ENCODE measurements around the gene OR6C65. TPM values are rescaled to one million over a fixed set of nuclear protein-coding genes. Genes with fewer than 3 reads are reported as not detected.
"Not testable (repeated sequence)": the region's sequence is repeated elsewhere in the genome, so short reads cannot be mapped to it uniquely, and the experiment has no call there.

Gene OR6C65
- total RNA-seq: not detected
- polyA plus RNA-seq: not detected
- long read RNA-seq, donor 1: 0 reads
- long read RNA-seq, donor 2: 0 reads

GRCh38 chr12:55400229-55400628 is at the start of gene OR6C65:
Gene OR6C65, plus strand, starts transcription at chr12:55400529. Its CDS starts 0 bp downstream, at chr12:55400529.
- no peak for TF ChIP-seq CTCF (IDR thresholded peaks at IDR 0.05)
- H3K9me3 ChIP-seq: no peaks in the 10 kb centered on the region
- DNase-seq (no peak), ATAC-seq (no peak)
- no peak within 1 kb of the TSS for H3K4me3 ChIP-seq
- intact Hi-C loops (cut with DNase I): no loop called here
- H3K36me3 ChIP-seq (ENCODE audit: insufficient read depth in 1 of 2, low read depth in 1 of 2): no peaks in the 10 kb centered on the region
- 89 to 92% (median 91%) methylated on average over 1 of the region's 1 CpG for WGBS, 3 donors
- no peaks in the 10 kb centered on the region for H3K27me3 ChIP-seq (ENCODE audit: insufficient read depth in 3 of 3, low read length in 2 of 3)
- H3K4me1 ChIP-seq: no peaks in the 10 kb centered on the region
- no peak within 1 kb of the TSS for H3K27ac ChIP-seq

GRCh38 chr12:55355338-55355737 is 45.0 kb upstream of the OR6C65 start:
- H3K9me3 ChIP-seq; H3K27ac ChIP-seq; DNase-seq; H3K4me1 ChIP-seq; H3K27me3 ChIP-seq (ENCODE audit: insufficient read depth in 3 of 3, low read length in 2 of 3); ATAC-seq; H3K4me3 ChIP-seq; H3K36me3 ChIP-seq (ENCODE audit: insufficient read depth in 1 of 2, low read depth in 1 of 2); intact Hi-C loops (cut with DNase I): not testable (repeated sequence)
- WGBS, 3 donors: 61 to 72% (median 71%) methylated on average over 4 of the region's 4 CpGs

GRCh38 chr12:55362675-55363074 is 37.7 kb upstream of the OR6C65 start, which contains the start of gene OR6C75:
Gene OR6C75, plus strand, starts transcription at chr12:55362975. Its CDS starts 2,136 bp downstream, at chr12:55365111.
- no peaks in the 10 kb centered on the region for H3K9me3 ChIP-seq
- ATAC-seq (no peak), DNase-seq (no peak)
- 85 to 90% (median 90%) methylated on average over 4 of the region's 4 CpGs for WGBS, 3 donors
- no peak within 1 kb of the TSS for H3K27ac ChIP-seq
- no peaks in the 10 kb centered on the region for H3K27me3 ChIP-seq (ENCODE audit: insufficient read depth in 3 of 3, low read length in 2 of 3)
- H3K4me1 ChIP-seq: no peaks in the 10 kb centered on the region
- H3K36me3 ChIP-seq (ENCODE audit: insufficient read depth in 1 of 2, low read depth in 1 of 2): no peaks in the 10 kb centered on the region
- H3K4me3 ChIP-seq: no peak within 1 kb of the TSS
- no peak for TF ChIP-seq CTCF (IDR thresholded peaks at IDR 0.05)
- intact Hi-C loops (cut with DNase I): no loop called here

- Histone ChIP-seq H3K27ac (no peak overlapping the region), H3K9me3 (no peaks in the 10 kb centered on the region), H3K36me3 (ENCODE audit: insufficient read depth in 1 of 2, low read depth in 1 of 2) (no peaks in the 10 kb centered on the region), H3K27me3 (ENCODE audit: insufficient read depth in 3 of 3, low read length in 2 of 3) (no peaks in the 10 kb centered on the region), H3K4me1 (no peaks in the 10 kb centered on the region), H3K4me3 (no peak overlapping the region)
- intact Hi-C loops (cut with DNase I): no loop called here
- ATAC-seq (no peak), DNase-seq (no peak)
- 71 to 77% (median 76%) methylated on average over 3 of the region's 3 CpGs for WGBS, 3 donors
- no peak for TF ChIP-seq CTCF (IDR thresholded peaks at IDR 0.05)
These were observed 35.2 kb upstream of the OR6C65 start for GRCh38 chr12:55365086-55365485.

- no peak overlapping the region for H3K27ac ChIP-seq
- ATAC-seq (no peak), DNase-seq (no peak)
- WGBS, 3 donors: 70 to 83% (median 79%) methylated on average over 4 of the region's 4 CpGs
- no peaks in the 10 kb centered on the region for H3K27me3 ChIP-seq (ENCODE audit: insufficient read depth in 3 of 3, low read length in 2 of 3)
- H3K4me3 ChIP-seq: no peak overlapping the region
- intact Hi-C loops (cut with DNase I): no loop called here
- TF ChIP-seq CTCF (IDR thresholded peaks at IDR 0.05): no peak
- H3K4me1 ChIP-seq: no peaks in the 10 kb centered on the region
- no peaks in the 10 kb centered on the region for H3K36me3 ChIP-seq (ENCODE audit: insufficient read depth in 1 of 2, low read depth in 1 of 2)
- H3K9me3 ChIP-seq: no peaks in the 10 kb centered on the region
These were observed 27.8 kb upstream of the OR6C65 start for GRCh38 chr12:55372521-55372920.

Measured in psoas muscle (tissue), 8 donors.